Measurements from ENCODE around the gene TTC23. TPM values are rescaled to one million over a fixed set of nuclear protein-coding genes. Genes with fewer than 3 reads are reported as not detected.

TTC23 gene
- total RNA-seq, 1 donor from 2014 or later = 12.1 TPM

DNA sequence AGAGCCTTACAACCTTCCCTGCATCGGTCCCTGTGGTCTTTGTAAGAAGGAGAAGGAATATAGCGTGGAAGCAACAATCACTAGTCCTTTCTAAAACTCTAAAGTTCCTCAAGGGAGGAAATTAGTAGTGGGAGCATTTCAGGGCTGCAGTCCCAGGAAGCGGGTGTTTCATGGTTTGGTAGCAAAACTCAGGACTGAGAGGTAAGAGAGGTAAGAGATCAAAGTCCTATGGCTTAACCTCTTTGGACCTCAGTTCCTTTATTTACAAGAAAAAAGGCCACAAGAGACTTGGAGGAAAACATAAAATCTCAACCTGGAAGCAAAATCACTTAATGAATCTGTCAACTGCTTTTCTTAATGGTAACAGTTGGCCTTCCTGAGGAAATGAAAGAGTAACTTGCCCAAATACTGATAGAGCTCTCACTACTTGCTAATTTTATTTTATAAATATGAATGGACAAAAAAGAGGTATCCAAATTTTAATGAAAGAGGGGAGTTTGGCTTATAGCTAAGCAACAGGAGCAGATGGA is 16.2 kb upstream of the TTC23 start:
- no peak overlapping the region for H3K4me3 ChIP-seq (ENCODE audit: low read depth, low read length)
- no peak for DNase-seq (ENCODE audit: low read depth)
- TF ChIP-seq, protein P1, sequence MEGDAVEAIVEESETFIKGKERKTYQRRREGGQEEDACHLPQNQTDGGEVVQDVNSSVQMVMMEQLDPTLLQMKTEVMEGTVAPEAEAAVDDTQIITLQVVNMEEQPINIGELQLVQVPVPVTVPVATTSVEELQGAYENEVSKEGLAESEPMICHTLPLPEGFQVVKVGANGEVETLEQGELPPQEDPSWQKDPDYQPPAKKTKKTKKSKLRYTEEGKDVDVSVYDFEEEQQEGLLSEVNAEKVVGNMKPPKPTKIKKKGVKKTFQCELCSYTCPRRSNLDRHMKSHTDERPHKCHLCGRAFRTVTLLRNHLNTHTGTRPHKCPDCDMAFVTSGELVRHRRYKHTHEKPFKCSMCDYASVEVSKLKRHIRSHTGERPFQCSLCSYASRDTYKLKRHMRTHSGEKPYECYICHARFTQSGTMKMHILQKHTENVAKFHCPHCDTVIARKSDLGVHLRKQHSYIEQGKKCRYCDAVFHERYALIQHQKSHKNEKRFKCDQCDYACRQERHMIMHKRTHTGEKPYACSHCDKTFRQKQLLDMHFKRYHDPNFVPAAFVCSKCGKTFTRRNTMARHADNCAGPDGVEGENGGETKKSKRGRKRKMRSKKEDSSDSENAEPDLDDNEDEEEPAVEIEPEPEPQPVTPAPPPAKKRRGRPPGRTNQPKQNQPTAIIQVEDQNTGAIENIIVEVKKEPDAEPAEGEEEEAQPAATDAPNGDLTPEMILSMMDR (conservative IDR thresholded peaks at IDR 0.05; ENCODE audit: low read depth, low read length) = no peak

DNA sequence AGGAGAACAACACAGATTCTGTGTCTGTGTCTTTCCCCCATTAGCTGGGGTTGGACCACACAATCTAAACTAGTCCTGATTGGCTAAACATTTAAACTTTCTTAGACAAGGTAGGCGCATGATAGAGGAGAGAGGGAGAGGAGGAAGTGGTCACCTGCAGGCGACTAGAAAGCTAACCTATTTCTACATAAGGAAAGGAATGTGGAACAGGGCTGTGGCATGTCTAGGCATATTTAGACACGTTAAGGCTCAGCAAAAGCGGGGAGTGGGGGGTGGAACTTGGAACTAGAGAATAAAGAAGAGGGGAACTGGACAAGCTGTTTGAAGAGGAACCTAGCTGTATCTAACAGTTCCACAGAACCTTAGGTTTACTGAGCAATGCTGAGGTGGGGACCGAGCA is 14.7 kb upstream of the TTC23 start:
- no peak overlapping the region for H3K4me3 ChIP-seq (ENCODE audit: low read depth, low read length)
- no peak for DNase-seq (ENCODE audit: low read depth)
- TF ChIP-seq, protein P1 (conservative IDR thresholded peaks at IDR 0.05; ENCODE audit: low read depth, low read length) = no peak

DNA sequence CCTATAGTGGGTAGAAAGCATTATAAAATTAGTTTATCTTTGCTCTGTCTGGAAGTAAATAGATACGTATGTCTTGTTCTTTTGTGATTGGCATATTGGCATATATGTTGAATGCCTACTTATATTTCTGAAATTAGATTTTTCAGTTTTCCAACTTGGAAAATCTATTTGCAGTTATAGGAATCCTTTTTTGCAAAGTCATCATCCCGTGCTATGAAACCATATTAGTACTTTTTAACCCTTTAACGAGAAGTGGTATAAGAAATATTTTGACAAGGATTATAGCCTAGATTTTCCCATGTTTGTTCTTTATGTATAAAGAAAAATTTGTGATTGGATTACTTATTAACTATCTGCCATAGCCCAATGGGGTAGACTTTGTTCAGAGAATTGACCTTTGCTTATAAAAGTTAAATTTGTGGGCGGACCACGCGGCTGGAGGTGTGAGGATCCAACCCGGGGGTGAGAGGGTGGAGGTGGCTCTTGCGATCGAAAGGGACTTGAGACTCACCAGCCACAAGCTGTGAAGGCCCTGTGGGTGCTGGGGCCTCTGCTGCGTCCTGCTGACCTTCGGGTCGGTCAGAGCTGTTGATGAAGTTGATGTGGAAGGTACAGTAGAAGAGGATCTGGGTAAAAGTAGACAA is 7.8 kb upstream of the TTC23 start:
- TF ChIP-seq, protein P1 (conservative IDR thresholded peaks at IDR 0.05; ENCODE audit: low read depth, low read length) = no peak
- H3K4me3 ChIP-seq (ENCODE audit: low read depth, low read length) = no peak overlapping the region
- DNase-seq (ENCODE audit: low read depth) = no peak

DNA sequence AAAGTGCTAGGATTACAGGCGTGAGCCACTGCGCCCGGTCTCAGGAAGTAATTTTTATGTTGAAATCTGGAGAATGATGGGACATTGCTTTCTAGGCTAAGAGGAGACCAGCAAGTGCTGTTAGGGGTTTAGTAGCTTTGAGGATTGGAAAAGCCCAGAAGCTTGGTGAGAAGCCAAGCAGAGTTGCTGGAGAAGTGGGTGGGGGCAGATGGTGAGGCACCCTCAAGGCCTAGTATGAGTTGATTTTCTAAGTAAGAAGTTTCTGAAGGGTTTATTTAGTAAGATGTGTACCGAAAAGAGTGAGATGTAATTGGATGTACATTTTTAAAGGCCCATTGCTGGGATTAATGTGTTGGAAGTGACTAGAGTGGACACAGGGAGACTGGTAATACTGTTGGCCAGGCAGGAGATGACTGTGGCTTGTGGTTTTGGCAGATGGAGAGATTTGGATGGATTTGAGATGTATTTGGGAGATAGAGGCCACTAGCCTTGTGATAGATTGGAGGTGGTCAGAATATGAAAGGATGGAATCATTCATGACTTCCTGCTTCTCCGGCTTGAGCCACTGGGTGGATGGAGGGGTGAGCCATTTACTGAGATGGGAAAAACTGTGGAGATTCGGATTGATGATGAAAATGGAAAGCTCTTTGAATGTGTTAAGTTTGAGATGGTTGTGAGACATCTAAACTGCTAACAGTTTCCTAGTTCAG is 4.2 kb upstream of the TTC23 start:
- no peak for DNase-seq (ENCODE audit: low read depth)
- TF ChIP-seq, protein P1 (conservative IDR thresholded peaks at IDR 0.05; ENCODE audit: low read depth, low read length) = no peak
- no peak overlapping the region for H3K4me3 ChIP-seq (ENCODE audit: low read depth, low read length)

DNA sequence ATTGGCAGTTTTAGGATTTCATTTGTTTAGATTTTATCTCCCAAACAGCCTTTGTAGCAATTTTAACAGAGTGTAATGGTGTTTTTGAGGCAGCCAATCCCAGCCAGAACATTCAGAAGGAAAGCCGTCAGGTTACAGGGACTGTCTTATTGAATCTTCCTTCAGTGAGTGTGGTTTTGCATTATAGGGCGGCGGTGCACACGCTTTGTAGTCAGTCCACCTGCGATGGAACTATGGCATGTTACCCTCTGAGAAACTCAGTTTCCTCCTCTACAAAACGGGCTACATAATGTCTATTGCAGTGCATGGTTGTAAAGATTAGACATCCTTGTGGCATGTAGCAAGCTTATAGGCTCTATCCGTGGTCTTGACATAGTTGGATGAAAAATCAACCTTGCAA is 2.9 kb upstream of the TTC23 start:
- TF ChIP-seq, protein P1 (conservative IDR thresholded peaks at IDR 0.05; ENCODE audit: low read depth, low read length) = no peak
- peak overlapping the region; percentile 79 for H3K4me3 ChIP-seq (ENCODE audit: low read depth, low read length)

DNA sequence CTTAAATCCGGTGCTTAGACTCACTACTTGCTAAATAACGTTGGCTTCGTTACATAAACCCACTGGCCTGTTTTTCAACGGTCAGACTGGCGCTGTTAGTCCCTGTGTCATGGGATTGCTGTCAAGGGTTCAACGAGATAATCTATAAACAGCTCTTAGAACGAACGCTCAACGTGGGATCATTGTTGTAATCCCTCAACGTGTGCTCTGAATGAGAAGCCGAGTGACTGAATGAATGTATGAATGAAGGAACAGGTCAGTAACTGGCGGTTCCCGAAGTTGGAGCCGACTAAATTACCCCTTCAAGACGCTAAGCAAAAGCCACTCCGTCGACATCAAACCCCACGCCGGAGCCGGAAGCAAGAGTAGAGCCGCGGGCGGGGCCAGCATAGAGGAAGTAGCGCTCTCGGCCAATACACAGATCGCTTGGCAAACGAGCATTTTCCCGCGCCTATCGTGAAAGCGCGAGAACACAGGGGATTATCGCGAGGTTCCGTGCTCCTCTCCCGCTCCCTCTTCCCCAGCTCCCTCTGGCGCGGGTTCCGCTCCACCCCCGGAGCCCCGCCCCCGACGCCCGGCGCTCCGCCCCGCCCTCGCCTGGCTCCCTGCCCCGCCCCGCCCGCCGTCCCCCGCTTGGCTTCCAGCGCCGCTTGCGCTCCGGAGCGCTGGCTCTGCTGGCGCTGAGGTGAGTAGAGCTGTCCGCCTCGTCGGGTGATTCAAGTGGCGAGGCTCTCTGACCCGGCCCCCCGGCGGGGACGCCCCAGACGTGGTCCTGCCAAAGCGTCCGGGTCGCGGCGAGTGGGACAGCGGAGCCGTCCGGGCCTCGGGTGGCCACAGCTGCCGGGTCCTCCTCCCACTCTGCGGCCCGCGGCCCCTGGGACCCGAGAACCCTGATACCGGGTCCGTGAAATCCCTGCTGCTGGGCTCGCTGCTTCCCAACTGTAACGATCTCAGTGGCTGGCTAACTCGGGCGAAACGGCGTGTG is 1.8 kb upstream of the TTC23 start, which contains the start of gene LRRC28:
TSS of gene LRRC28 (plus strand) at position 625 of the 985 bp plus-strand sequence. CDS start 4,477 bp downstream, outside the sequence.
- peak; percentile 86 for DNase-seq (ENCODE audit: low read depth)
- H3K4me3 ChIP-seq (ENCODE audit: low read depth, low read length) = peak within 1 kb of the TSS; percentile 79
- TF ChIP-seq, protein P1 (conservative IDR thresholded peaks at IDR 0.05; ENCODE audit: low read depth, low read length) = no peak

More for the DNA sequence above, 2.9 kb upstream of the TTC23 start:
- DNase-seq (ENCODE audit: low read depth) = no peak
